ENCODE measurements around the gene CD83.

GRCh38 chr6:14165091-14165490, 47.5 kb downstream of the CD83 start:
- no peak for TF ChIP-seq CTCF (IDR thresholded peaks at IDR 0.05)
- no peak for TF ChIP-seq ZFX (IDR thresholded peaks at IDR 0.05; ENCODE audit: borderline replicate concordance)

All from 22Rv1 (cell line).